ENCODE data around the gene CCDC60.

Gene CCDC60

DNA sequence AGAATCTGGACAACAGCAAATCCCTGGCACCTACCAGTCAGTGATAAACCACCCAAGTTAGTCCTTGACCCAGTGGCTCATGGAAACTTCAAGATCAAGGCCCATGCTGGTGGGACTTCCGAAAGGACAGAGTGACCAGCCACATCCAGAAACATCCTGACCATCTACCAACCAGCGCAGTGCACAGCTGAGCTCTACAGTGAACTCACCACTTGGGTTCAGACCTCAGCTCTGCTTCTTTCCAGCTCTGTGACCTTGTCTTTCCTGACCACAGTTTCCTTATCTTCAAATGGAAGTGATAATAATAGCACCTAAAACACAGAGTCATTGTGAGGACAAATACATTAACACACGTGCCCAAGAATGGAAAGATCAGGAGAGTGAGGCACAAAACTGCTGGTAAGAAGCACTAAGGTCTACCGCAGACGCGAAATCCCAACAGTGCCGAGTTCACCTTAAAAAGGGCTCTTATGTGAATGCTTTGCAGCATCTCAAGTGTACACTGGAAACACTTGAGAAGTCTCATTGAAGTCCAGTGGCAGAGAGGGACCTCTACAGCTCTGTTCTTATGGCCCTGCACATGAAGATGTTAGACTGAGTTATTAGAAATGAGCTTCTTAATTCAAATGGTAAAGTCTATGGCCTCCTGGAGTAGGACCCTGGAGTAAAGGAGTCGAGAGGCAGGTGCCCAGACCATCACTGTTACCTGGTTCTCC lies 128.8 kb downstream of the CCDC60 start:
- no peak for TF ChIP-seq CTCF (IDR thresholded peaks at IDR 0.05; ENCODE audit: low read depth, low read length)
- in situ Hi-C loops (cut with HindIII; ENCODE audit: low sequenced_read_pairs) = no loop called here

GRCh38 chr12:119468296-119468695 lies 133.8 kb downstream of the CCDC60 start:
- in situ Hi-C loops (cut with HindIII; ENCODE audit: low sequenced_read_pairs) = no loop called here
- DNase-seq (ENCODE audit: low read depth, low spot score) = no peak
- no peak overlapping the region for H3K4me3 ChIP-seq (ENCODE audit: low read depth, low read length)
- no peak for TF ChIP-seq CTCF (IDR thresholded peaks at IDR 0.05; ENCODE audit: low read depth, low read length)

More for the DNA sequence above, 128.8 kb downstream of the CCDC60 start:
- no peak for DNase-seq (ENCODE audit: low read depth, low spot score)
- no peak overlapping the region for H3K4me3 ChIP-seq (ENCODE audit: low read depth, low read length)

DNA sequence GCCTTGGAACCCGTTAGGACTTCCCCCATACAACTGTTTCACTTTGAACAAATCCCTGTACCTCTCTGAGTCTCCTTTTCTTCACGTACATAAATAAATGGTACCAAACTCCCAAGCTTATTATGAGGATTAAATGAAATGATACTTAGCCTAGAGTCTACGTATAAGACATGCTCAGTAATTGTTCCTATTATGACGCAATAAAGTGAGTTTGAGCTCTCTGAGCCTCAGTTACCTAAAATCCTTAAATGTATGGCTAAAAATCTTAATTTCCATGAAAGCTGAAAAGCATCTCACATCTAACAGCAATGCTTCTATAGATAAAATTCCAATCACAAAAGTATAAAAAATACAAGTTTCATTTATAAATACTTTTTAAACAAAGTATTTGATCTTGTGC lies 141.1 kb downstream of the CCDC60 start:
- H3K4me3 ChIP-seq (ENCODE audit: low read depth, low read length) = no peak overlapping the region
- TF ChIP-seq CTCF (IDR thresholded peaks at IDR 0.05; ENCODE audit: low read depth, low read length) = no peak
- in situ Hi-C loops (cut with HindIII; ENCODE audit: low sequenced_read_pairs) = no loop called here
- DNase-seq (ENCODE audit: low read depth, low spot score) = no peak

GRCh38 chr12:119476951-119477350 lies 142.4 kb downstream of the CCDC60 start:
- TF ChIP-seq CTCF (IDR thresholded peaks at IDR 0.05; ENCODE audit: low read depth, low read length) = no peak
- DNase-seq (ENCODE audit: low read depth, low spot score) = no peak
- H3K4me3 ChIP-seq (ENCODE audit: low read depth, low read length) = no peak overlapping the region
- in situ Hi-C loops (cut with HindIII; ENCODE audit: low sequenced_read_pairs) = no loop called here

DNA sequence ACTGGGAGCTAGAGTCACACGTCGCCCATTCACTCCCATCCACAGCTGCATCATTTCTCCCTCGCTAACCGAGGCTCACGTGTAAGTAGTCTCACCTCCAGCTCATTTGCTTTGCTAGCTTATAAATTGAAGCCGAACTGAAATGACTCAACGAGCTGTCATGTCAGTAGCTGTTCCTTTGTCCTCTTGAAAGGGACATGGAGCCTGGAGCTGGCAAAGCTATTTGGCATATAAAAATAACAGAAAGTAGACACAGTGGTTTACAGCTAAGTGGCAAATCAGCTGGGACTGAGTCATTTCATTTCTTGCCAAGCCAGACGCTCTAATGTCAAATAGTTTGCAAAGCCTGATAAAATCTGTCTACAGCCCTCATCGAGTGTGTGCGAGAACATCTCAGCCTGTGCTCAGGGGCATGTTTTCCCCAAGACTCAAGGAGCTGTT lies 144.6 kb downstream of the CCDC60 start:
- no peak for DNase-seq (ENCODE audit: low read depth, low spot score)
- in situ Hi-C loops (cut with HindIII; ENCODE audit: low sequenced_read_pairs) = no loop called here
- no peak for TF ChIP-seq CTCF (IDR thresholded peaks at IDR 0.05; ENCODE audit: low read depth, low read length)
- no peak overlapping the region for H3K4me3 ChIP-seq (ENCODE audit: low read depth, low read length)

- no peak for DNase-seq (ENCODE audit: low read depth, low spot score)
- in situ Hi-C loops (cut with HindIII; ENCODE audit: low sequenced_read_pairs) = no loop called here
- TF ChIP-seq CTCF (IDR thresholded peaks at IDR 0.05; ENCODE audit: low read depth, low read length) = no peak
- H3K4me3 ChIP-seq (ENCODE audit: low read depth, low read length) = no peak overlapping the region
Observed at GRCh38 chr12:119480551-119480950, 146.0 kb downstream of the CCDC60 start.

Measured in astrocyte of the spinal cord (primary cell).